Omental fat pad (tissue), 4 donors: ENCODE measurements around the gene KRTAP12-3. TPM values are rescaled to one million over a fixed set of nuclear protein-coding genes. Genes with fewer than 3 reads are reported as not detected.

Experiments used
- ATAC-seq: fragments of 150-250 bp; one replicate; pipeline ENCODE4 v1.9.1; 2016; ENCODE audit warnings: mild to moderate bottlenecking, moderate library complexity; ENCODE audit not compliant: low FRiP score
- DNase-seq: peaks from one replicate; pipeline ENCODE4 v3.0.0-alpha.2; 2019; ENCODE audit warnings: low spot score
- CTCF ChIP-seq, 3 donors: fragments of 450-650 bp; IDR thresholded peaks; one replicate each; pipeline ENCODE4 v1.5.1; 2016 to 2017; ENCODE audit warnings: antibody characterized with exemption in 3 of 3, mild to moderate bottlenecking in 3 of 3, moderate library complexity in 2 of 3
- small RNA-seq: library from RNA; depleted of rRNA; stranded (forward); fragments of <200 nt; gene quantifications from one replicate; pipeline ENCODE3, GENCODE V24; 2016
- total RNA-seq, 4 donors: library from RNA; depleted of rRNA; stranded (reverse); fragments of >200 nt; gene quantifications; one replicate each; pipeline ENCODE4 v1.1.0, GENCODE V29; 2016

Gene KRTAP12-3
- total RNA-seq, 4 donors from 2014 or later, result not detected

- no peak for TF ChIP-seq CTCF (IDR thresholded peaks at IDR 0.05)
- DNase-seq, result no peak
- ATAC-seq, result no peak
These were observed 45.4 kb downstream of the KRTAP12-3 start for GRCh38 chr21:44702973-44703730.

GRCh38 chr21:44703731-44704635 lies 46.3 kb downstream of the KRTAP12-3 start:
- peak; percentile 11 for DNase-seq
- ATAC-seq, result no peak
- TF ChIP-seq CTCF (IDR thresholded peaks at IDR 0.05), result no peak

GRCh38 chr21:44704636-44705001 lies 46.9 kb downstream of the KRTAP12-3 start:
- no peak for DNase-seq
- no peak for ATAC-seq
- no peak for TF ChIP-seq CTCF (IDR thresholded peaks at IDR 0.05)

GRCh38 chr21:44706026-44706705 lies 48.4 kb downstream of the KRTAP12-3 start:
- no peak for ATAC-seq
- TF ChIP-seq CTCF (IDR thresholded peaks at IDR 0.05), result no peak
- peak; percentile 9 for DNase-seq

- TF ChIP-seq CTCF (IDR thresholded peaks at IDR 0.05), result no peak
- ATAC-seq (no peak), DNase-seq (no peak)
These were observed 49.2 kb downstream of the KRTAP12-3 start for GRCh38 chr21:44706706-44707581.

Small RNAs within 50 kb of the gene (small RNA-seq; reads per million reads assigned to genes)
- gene KRTAP12-6P, result not detected

Other genes with a start within 250 kb of the KRTAP12-3 start
- 1 to 10 TPM; 1.4 to 4.4 (median 3.6) TPM for gene LRRC3, start 202.4 kb upstream of the KRTAP12-3 start, total RNA-seq
- gene KRTAP10-1, start 117.7 kb upstream of the KRTAP12-3 start, total RNA-seq, result not detected
- gene KRTAP10-2, start 106.4 kb upstream of the KRTAP12-3 start, total RNA-seq, result not detected
- gene KRTAP10-3, start 99.1 kb upstream of the KRTAP12-3 start, total RNA-seq, result not detected
- gene KRTAP10-4, start 84.2 kb upstream of the KRTAP12-3 start, total RNA-seq, result not detected
- not detected for gene KRTAP10-5, start 77.3 kb upstream of the KRTAP12-3 start, total RNA-seq
- not detected for gene KRTAP10-6, start 65.4 kb upstream of the KRTAP12-3 start, total RNA-seq
- gene KRTAP10-7, start 57.3 kb upstream of the KRTAP12-3 start, total RNA-seq, result not detected
- gene KRTAP10-8, start 45.9 kb upstream of the KRTAP12-3 start, total RNA-seq, result not detected
- gene KRTAP10-9, start 30.8 kb upstream of the KRTAP12-3 start, total RNA-seq, result not detected
- not detected for gene KRTAP10-10, start 20.6 kb upstream of the KRTAP12-3 start, total RNA-seq
- not detected for gene KRTAP10-11, start 11.5 kb upstream of the KRTAP12-3 start, total RNA-seq
- not detected for gene KRTAP12-4, start 3.3 kb upstream of the KRTAP12-3 start, total RNA-seq
- gene KRTAP12-2, start 9.0 kb downstream of the KRTAP12-3 start, total RNA-seq, result not detected
- gene KRTAP12-1, start 24.2 kb downstream of the KRTAP12-3 start, total RNA-seq, result not detected
- not detected for gene KRTAP10-12, start 39.2 kb downstream of the KRTAP12-3 start, total RNA-seq
- under 1 TPM in 1 of 4 donors, not detected in 3; 0.19 TPM for gene TSPEAR, start 53.6 kb downstream of the KRTAP12-3 start, total RNA-seq
- 100 to 1,000 TPM in 3 of 4 donors, 10 to 100 TPM in 1; 95.8 to 187 (median 103) TPM for gene UBE2G2, start 143.9 kb downstream of the KRTAP12-3 start, total RNA-seq
- 10 to 100 TPM; 55.5 to 62.9 (median 60.2) TPM for gene SUMO3, start 160.1 kb downstream of the KRTAP12-3 start, total RNA-seq
- 100 to 1,000 TPM; 200 to 241 (median 214) TPM for gene PTTG1IP, start 215.8 kb downstream of the KRTAP12-3 start, total RNA-seq